Left forelimb (tissue), 1 donor: Measurements from ENCODE around the gene STK4.

Experiments
- DNase-seq: peaks from one replicate; pipeline ENCODE4 v3.0.0-alpha.2; 2018; ENCODE audit warnings: low spot score

STK4 gene

GRCh38 chr20:44954211-44954610 lies 12.1 kb upstream of the STK4 start:
- no peak for DNase-seq

- DNase-seq: no peak
Observed at GRCh38 chr20:44955270-44955669, 11.0 kb upstream of the STK4 start.

- DNase-seq: no peak
Observed at GRCh38 chr20:44956410-44956809, 9.9 kb upstream of the STK4 start.

- no peak for DNase-seq
Observed at GRCh38 chr20:44958276-44958675, 8.0 kb upstream of the STK4 start.

GRCh38 chr20:44959082-44959637 lies 7.2 kb upstream of the STK4 start:
- DNase-seq: no peak

GRCh38 chr20:44959638-44960102 lies 6.6 kb upstream of the STK4 start:
- no peak for DNase-seq

- DNase-seq: peak; percentile 94
Observed at GRCh38 chr20:44960103-44960852, 6.0 kb upstream of the STK4 start, which contains the start of gene TOMM34. TSS of gene TOMM34 (minus strand) at chr20:44960397. CDS start at chr20:44960333, 64 bp downstream.

GRCh38 chr20:44961011-44961869 lies 5.1 kb upstream of the STK4 start:
- DNase-seq: no peak

- DNase-seq: no peak
Observed at GRCh38 chr20:44961870-44962267, 4.4 kb upstream of the STK4 start.

GRCh38 chr20:44962483-44962882 lies 3.8 kb upstream of the STK4 start:
- no peak for DNase-seq

GRCh38 chr20:44963325-44964215 lies 2.7 kb upstream of the STK4 start:
- no peak for DNase-seq

- no peak for DNase-seq
Observed at GRCh38 chr20:44965651-44966029, 672 bp upstream of the STK4 start.

- no peak for DNase-seq
Observed at GRCh38 chr20:44967207-44967807, 995 bp downstream of the STK4 start.

GRCh38 chr20:44969300-44969894 lies 3.1 kb downstream of the STK4 start:
- no peak for DNase-seq

GRCh38 chr20:44970243-44970757 lies 4.0 kb downstream of the STK4 start:
- DNase-seq: no peak

- no peak for DNase-seq
Observed at GRCh38 chr20:44973053-44973452, 6.7 kb downstream of the STK4 start.

GRCh38 chr20:44976698-44977097 lies 10.4 kb downstream of the STK4 start:
- DNase-seq: no peak

- DNase-seq: no peak
Observed at GRCh38 chr20:44979090-44979621, 12.8 kb downstream of the STK4 start.

- no peak for DNase-seq
Observed at GRCh38 chr20:44981736-44982406, 15.6 kb downstream of the STK4 start.
